BE2C (cell line): ENCODE measurements around the gene NDUFS7.

ENCODE experiments used
- DNase-seq: peaks from one replicate; pipeline ENCODE4 v3.0.0-alpha.2; 2020
- H3K27me3 ChIP-seq: fragments of 250-450 bp; sonication (Bioruptor Pico); 2 replicates; pipeline ENCODE4 v1.5.1; 2020; ENCODE audit warnings: mild to moderate bottlenecking
- H3K36me3 ChIP-seq: fragments of 250-450 bp; sonication (Bioruptor Pico); 2 replicates; pipeline ENCODE4 v1.5.1; 2020; ENCODE audit warnings: mild to moderate bottlenecking
- H3K4me1 ChIP-seq: fragments of 250-450 bp; sonication (Bioruptor Pico); 2 replicates; pipeline ENCODE4 v1.5.1; 2020
- H3K4me3 ChIP-seq: 2 replicates; pipeline ENCODE4 v1.5.1; 2011; ENCODE audit warnings: low read depth, low read length
- H3K9me3 ChIP-seq: fragments of 250-450 bp; sonication (Bioruptor Pico); 2 replicates; pipeline ENCODE4 v1.5.1; 2020
- TF ChIP-seq, protein P1 (sequence below): IDR thresholded peaks from 2 replicates; pipeline ENCODE4 v1.5.1; 2012; ENCODE audit warnings: mild to moderate bottlenecking, low read depth, low read length

NDUFS7 gene

DNA sequence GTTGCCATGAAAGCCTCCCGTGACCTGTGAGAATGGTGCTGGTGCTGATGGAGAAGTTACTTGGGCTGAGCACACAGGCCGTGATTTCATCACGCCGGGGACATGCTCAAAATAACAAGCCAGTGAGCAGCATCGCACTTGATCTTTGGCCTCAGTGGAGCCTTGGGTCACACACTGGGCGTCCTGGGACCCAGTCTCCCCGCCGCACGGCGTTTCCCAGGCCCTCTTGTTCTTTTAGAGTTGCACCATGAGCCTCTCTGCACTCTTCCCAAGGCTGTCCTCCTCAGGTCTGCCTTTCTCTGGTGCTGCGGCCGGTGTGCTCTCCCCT lies 9.5 kb upstream of the NDUFS7 start:
- Histone ChIP-seq H3K4me1 (peaks cover 11% of the 10 kb centered on the region), H3K9me3 (no peaks in the 10 kb centered on the region), H3K36me3 (peaks cover 53% of the 10 kb centered on the region), H3K4me3 (no peak overlapping the region), H3K27me3 (no peaks in the 10 kb centered on the region)
- DNase-seq = no peak
- TF ChIP-seq, protein P1, sequence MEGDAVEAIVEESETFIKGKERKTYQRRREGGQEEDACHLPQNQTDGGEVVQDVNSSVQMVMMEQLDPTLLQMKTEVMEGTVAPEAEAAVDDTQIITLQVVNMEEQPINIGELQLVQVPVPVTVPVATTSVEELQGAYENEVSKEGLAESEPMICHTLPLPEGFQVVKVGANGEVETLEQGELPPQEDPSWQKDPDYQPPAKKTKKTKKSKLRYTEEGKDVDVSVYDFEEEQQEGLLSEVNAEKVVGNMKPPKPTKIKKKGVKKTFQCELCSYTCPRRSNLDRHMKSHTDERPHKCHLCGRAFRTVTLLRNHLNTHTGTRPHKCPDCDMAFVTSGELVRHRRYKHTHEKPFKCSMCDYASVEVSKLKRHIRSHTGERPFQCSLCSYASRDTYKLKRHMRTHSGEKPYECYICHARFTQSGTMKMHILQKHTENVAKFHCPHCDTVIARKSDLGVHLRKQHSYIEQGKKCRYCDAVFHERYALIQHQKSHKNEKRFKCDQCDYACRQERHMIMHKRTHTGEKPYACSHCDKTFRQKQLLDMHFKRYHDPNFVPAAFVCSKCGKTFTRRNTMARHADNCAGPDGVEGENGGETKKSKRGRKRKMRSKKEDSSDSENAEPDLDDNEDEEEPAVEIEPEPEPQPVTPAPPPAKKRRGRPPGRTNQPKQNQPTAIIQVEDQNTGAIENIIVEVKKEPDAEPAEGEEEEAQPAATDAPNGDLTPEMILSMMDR = no peak

- no peak for DNase-seq
- H3K4me1 ChIP-seq = peaks cover 11% of the 10 kb centered on the region
- no peak overlapping the region for H3K4me3 ChIP-seq
- H3K27me3 ChIP-seq = no peaks in the 10 kb centered on the region
- peaks cover 31% of the 10 kb centered on the region for H3K36me3 ChIP-seq
- TF ChIP-seq, protein P1 = no peak
- H3K9me3 ChIP-seq = no peaks in the 10 kb centered on the region
Observed at GRCh38 chr19:1376415-1376805, 7.3 kb upstream of the NDUFS7 start.

DNA sequence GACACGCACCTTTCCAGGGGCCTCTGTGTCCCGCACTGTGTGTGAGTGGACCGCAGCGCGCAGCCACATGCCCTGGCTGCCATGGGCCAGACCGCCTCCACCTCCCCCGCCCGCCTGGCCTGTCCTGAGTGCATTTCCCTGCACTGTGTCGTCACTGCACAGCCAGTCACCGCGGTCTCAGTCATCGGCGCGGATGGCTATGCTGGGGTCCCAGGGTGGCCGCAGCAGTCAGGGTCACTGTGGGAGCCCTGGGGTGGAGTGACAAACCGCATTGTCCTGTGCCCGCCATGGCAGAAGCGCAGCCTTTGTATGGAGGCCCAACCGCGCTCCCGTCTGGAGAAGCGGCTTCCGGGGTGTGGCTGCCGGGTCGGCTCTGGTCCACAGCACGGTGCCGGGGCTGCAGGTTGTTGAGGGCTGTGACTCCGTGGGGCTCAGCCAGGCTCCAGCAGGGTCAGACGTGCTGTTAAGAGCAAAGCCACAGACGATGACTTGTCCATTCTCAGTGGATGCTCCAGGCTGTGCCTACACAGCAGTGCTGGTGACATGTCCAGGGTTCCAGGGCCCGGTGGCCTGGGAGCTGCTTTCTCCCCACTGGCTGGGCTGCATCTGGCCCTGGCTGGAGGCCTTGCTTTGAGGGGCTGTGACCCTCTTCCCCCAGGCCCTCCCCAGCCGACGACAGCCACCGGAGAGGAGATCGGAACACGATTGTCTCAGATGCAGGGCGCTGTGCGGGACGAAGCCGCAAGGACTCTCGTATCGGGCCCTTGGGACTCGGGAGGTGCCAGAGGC lies 6.3 kb upstream of the NDUFS7 start:
- peaks cover 28% of the 10 kb centered on the region for H3K36me3 ChIP-seq
- no peaks in the 10 kb centered on the region for H3K27me3 ChIP-seq
- no peak for DNase-seq
- peaks cover 11% of the 10 kb centered on the region for H3K4me1 ChIP-seq
- TF ChIP-seq, protein P1 = no peak
- no peaks in the 10 kb centered on the region for H3K9me3 ChIP-seq
- H3K4me3 ChIP-seq = no peak overlapping the region

- TF ChIP-seq, protein P1 = 0 out of 2 replicates have a peak, but pooled peaks have one; percentile 5
- Histone ChIP-seq H3K4me1 (peaks cover 6% of the 10 kb centered on the region), H3K4me3 (no peak overlapping the region), H3K36me3 (peaks cover 24% of the 10 kb centered on the region), H3K27me3 (no peaks in the 10 kb centered on the region), H3K9me3 (no peaks in the 10 kb centered on the region)
- no peak for DNase-seq
Observed at GRCh38 chr19:1377965-1378785, 5.5 kb upstream of the NDUFS7 start.

DNA sequence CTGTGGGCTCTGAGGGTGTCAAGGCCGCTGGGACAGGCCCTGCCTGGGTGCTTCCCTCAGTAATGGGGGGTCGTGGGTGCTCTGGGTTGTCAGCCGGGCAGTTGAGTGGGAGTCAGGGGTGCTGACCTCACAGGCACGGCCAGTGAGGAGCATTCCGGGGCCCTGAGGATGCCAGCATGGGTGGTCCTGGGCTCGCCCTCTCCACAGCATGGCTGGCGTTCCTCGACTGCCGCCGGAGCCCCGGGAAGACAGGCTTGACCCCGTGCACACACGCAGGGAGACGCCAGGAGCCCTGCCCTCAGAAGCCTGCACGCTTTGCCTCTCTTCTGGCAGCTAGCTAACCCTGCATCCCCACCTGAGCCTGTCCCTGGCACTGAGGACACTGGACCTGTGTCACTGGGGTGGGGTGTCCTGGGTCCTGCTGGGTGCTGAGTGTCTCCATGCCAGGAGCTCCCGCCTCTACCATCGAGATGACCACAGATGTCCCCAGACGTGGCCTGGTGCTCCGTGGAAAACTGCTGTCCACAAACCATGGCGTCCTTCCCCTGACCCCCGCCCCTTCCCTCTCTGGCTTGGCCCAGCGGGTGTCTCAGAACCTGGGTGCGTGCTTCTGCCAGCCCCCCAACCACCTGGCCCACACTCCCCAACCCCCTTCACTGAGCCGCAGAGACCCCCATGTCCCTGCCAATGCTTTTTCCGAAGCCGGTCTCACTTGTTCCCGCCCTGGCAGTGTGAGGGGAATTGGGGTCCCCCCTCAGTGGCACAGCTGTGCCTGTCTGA lies 4.4 kb upstream of the NDUFS7 start:
- Histone ChIP-seq H3K4me3 (no peak overlapping the region), H3K9me3 (no peaks in the 10 kb centered on the region), H3K27me3 (no peaks in the 10 kb centered on the region), H3K4me1 (no peaks in the 10 kb centered on the region), H3K36me3 (peaks cover 16% of the 10 kb centered on the region)
- TF ChIP-seq, protein P1 = no peak
- DNase-seq = no peak
